WTC11 (cell line): ENCODE data around the gene KHDC1L. TPM values are rescaled to one million over a fixed set of nuclear protein-coding genes. Genes with fewer than 3 reads are reported as not detected.

Experiments
- ATAC-seq: fragments of 200-7000 bp; cut with Tn5 transposase; 2 replicates; pipeline ENCODE4 v1.10.0; 2021; ENCODE audit warnings: mild to moderate bottlenecking, moderate library complexity
- CTCF ChIA-PET: fragments of 300-600 bp; sonication (Branson Sonifier 250); formaldehyde crosslinking; loops from one replicate; lab custom pipeline; 2021; ENCODE audit warnings: antibody characterized with exemption; lab: Charles Lee
- POLR2A ChIA-PET: fragments of 350-600 bp; sonication (Branson Sonifier 250); formaldehyde crosslinking; loops from one replicate; lab custom pipeline; 2021; ENCODE audit warnings: antibody characterized with exemption; lab: Charles Lee
- DNase-seq: peaks from one replicate; pipeline ENCODE4 v3.0.0; 2021; ENCODE audit warnings: low spot score
- H3K27ac Mint-ChIP-seq: 2 replicates; pipeline ENCODE4 v1.8.0; 2021; ENCODE audit warnings: mixed read lengths
- H3K27me3 Mint-ChIP-seq: 2 replicates; pipeline ENCODE4 v1.8.0; 2021; ENCODE audit warnings: low read depth, mild to moderate bottlenecking, moderate library complexity, mixed read lengths
- H3K36me3 Mint-ChIP-seq: 2 replicates; pipeline ENCODE4 v1.8.0; 2021; ENCODE audit warnings: mixed read lengths
- H3K4me1 Mint-ChIP-seq: 2 replicates; pipeline ENCODE4 v1.8.0; 2022; ENCODE audit warnings: mixed read lengths
- H3K4me3 Mint-ChIP-seq: 2 replicates; pipeline ENCODE4 v1.8.0; 2021; ENCODE audit warnings: mild to moderate bottlenecking, moderate library complexity, mixed read lengths
- H3K9me3 Mint-ChIP-seq: 2 replicates; pipeline ENCODE4 v1.8.0; 2021; ENCODE audit warnings: mixed read lengths
- CREM ChIP-seq: sonication (generic); formaldehyde crosslinking; IDR thresholded peaks from 2 replicates; pipeline ENCODE4 v1.8.1; 2022; ENCODE audit warnings: mild to moderate bottlenecking, missing genetic modification reagents, moderate library complexity
- ETV6 ChIP-seq: sonication (generic); formaldehyde crosslinking; IDR thresholded peaks from 2 replicates; pipeline ENCODE4 v1.8.1; 2022; ENCODE audit warnings: mild to moderate bottlenecking, missing genetic modification reagents
- FOXK1 ChIP-seq: sonication (generic); formaldehyde crosslinking; IDR thresholded peaks from 2 replicates; pipeline ENCODE4 v1.8.0; 2022; ENCODE audit warnings: mild to moderate bottlenecking, moderate library complexity, missing genetic modification reagents
- NFYB ChIP-seq: sonication (generic); formaldehyde crosslinking; conservative IDR thresholded peaks from 2 replicates; pipeline ENCODE4 v1.8.0; 2022; ENCODE audit warnings: low read depth, missing genetic modification reagents
- RELA ChIP-seq: sonication (generic); formaldehyde crosslinking; IDR thresholded peaks from 2 replicates; pipeline ENCODE4 v1.8.1; 2022; ENCODE audit warnings: missing genetic modification reagents, mild to moderate bottlenecking, borderline replicate concordance
- SOX15 ChIP-seq: fragments of 250-450 bp; sonication (Bioruptor Pico); IDR thresholded peaks from 2 replicates; pipeline ENCODE4 v1.9.0; 2021; ENCODE audit warnings: mild to moderate bottlenecking
- SP1 ChIP-seq: sonication (generic); formaldehyde crosslinking; conservative IDR thresholded peaks from 2 replicates; pipeline ENCODE4 v1.8.1; 2022; ENCODE audit warnings: missing genetic modification reagents
- ZNF263 ChIP-seq: sonication (generic); formaldehyde crosslinking; IDR thresholded peaks from 2 replicates; pipeline ENCODE4 v1.8.1; 2022; ENCODE audit warnings: low read depth, mild to moderate bottlenecking, moderate library complexity, missing genetic modification reagents
- ZNF396 ChIP-seq: fragments of 250-450 bp; sonication (Bioruptor Pico); IDR thresholded peaks from 2 replicates; pipeline ENCODE4 v1.8.0; 2021; ENCODE audit warnings: mild to moderate bottlenecking, moderate library complexity, borderline replicate concordance
- ZNF671 ChIP-seq: fragments of 250-450 bp; sonication (Bioruptor Pico); IDR thresholded peaks from 2 replicates; pipeline ENCODE4 v1.8.0; 2021; ENCODE audit warnings: mild to moderate bottlenecking
- total RNA-seq: library from RNA; stranded (reverse); gene quantifications from 3 replicates; pipeline ENCODE4 v1.2.3, GENCODE V29; 2021
- TF ChIP-seq, protein P1 (sequence below): sonication (generic); formaldehyde crosslinking; IDR thresholded peaks from 2 replicates; pipeline ENCODE4 v1.8.1; 2023; ENCODE audit warnings: mild to moderate bottlenecking, missing genetic modification reagents
- TF ChIP-seq, protein P2 (sequence below): sonication (generic); formaldehyde crosslinking; IDR thresholded peaks from 2 replicates; pipeline ENCODE4 v1.8.0; 2022; ENCODE audit warnings: missing genetic modification reagents
- TF ChIP-seq, protein P3 (sequence below): sonication (generic); formaldehyde crosslinking; IDR thresholded peaks from 2 replicates; pipeline ENCODE4 v1.8.0; 2022; ENCODE audit warnings: mild to moderate bottlenecking, missing genetic modification reagents
- TF ChIP-seq, protein P4 (sequence below): fragments of 250-450 bp; sonication (Bioruptor Pico); IDR thresholded peaks from 2 replicates; pipeline ENCODE4 v1.9.0; 2021; ENCODE audit warnings: mild to moderate bottlenecking
- TF ChIP-seq, protein P5 (sequence below): sonication (generic); formaldehyde crosslinking; IDR thresholded peaks from 2 replicates; pipeline ENCODE4 v1.8.1; 2022; ENCODE audit warnings: mild to moderate bottlenecking, moderate library complexity, missing genetic modification reagents
- TF ChIP-seq, protein P6 (sequence below): sonication (generic); formaldehyde crosslinking; IDR thresholded peaks from 2 replicates; pipeline ENCODE4 v1.8.1; 2023; ENCODE audit warnings: mild to moderate bottlenecking, missing genetic modification reagents, moderate library complexity
- TF ChIP-seq, protein P7 (sequence below): sonication (generic); formaldehyde crosslinking; IDR thresholded peaks from 2 replicates; pipeline ENCODE4 v1.8.1; 2023; ENCODE audit warnings: mild to moderate bottlenecking, moderate library complexity, missing genetic modification reagents
- TF ChIP-seq, protein P8 (sequence below): sonication (generic); formaldehyde crosslinking; IDR thresholded peaks from 2 replicates; pipeline ENCODE4 v1.8.0; 2022; ENCODE audit warnings: mild to moderate bottlenecking, missing genetic modification reagents

The KHDC1L gene
- total RNA-seq, 1 experiment from 2014 or later = 0.28 TPM

DNA sequence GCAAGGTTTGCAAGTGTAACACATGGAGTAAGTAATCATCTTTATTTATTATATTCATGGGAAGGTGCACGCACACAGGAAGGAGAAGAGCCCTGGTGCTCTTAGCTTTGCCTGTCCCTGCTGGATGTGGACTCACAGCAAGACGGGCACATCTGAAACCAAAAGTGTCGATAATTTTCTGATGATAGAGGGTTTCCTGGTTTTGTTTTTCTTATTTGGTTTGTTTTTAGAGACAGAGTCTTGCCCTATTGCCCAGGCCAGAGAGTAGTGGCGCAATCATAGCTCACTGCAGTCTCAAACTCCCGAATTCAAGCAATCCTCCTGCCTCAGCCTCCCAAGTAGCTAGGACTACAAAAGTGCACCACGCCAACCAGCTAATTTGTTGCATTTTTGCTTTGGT lies 7.8 kb upstream of the KHDC1L start:
- no peaks in the 10 kb centered on the region for H3K9me3 Mint-ChIP-seq
- ATAC-seq (no peak), DNase-seq (no peak)
- TF ChIP-seq, protein P1, sequence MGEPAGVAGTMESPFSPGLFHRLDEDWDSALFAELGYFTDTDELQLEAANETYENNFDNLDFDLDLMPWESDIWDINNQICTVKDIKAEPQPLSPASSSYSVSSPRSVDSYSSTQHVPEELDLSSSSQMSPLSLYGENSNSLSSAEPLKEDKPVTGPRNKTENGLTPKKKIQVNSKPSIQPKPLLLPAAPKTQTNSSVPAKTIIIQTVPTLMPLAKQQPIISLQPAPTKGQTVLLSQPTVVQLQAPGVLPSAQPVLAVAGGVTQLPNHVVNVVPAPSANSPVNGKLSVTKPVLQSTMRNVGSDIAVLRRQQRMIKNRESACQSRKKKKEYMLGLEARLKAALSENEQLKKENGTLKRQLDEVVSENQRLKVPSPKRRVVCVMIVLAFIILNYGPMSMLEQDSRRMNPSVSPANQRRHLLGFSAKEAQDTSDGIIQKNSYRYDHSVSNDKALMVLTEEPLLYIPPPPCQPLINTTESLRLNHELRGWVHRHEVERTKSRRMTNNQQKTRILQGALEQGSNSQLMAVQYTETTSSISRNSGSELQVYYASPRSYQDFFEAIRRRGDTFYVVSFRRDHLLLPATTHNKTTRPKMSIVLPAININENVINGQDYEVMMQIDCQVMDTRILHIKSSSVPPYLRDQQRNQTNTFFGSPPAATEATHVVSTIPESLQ (CRISPR knock-in tag) = no peak
- TF ChIP-seq ZNF396 (CRISPR knock-in tag) (no peak), ETV6 (CRISPR knock-in tag) (no peak), NFYB (CRISPR knock-in tag) (no peak), ZNF671 (CRISPR knock-in tag) (no peak)
- TF ChIP-seq, protein P2, sequence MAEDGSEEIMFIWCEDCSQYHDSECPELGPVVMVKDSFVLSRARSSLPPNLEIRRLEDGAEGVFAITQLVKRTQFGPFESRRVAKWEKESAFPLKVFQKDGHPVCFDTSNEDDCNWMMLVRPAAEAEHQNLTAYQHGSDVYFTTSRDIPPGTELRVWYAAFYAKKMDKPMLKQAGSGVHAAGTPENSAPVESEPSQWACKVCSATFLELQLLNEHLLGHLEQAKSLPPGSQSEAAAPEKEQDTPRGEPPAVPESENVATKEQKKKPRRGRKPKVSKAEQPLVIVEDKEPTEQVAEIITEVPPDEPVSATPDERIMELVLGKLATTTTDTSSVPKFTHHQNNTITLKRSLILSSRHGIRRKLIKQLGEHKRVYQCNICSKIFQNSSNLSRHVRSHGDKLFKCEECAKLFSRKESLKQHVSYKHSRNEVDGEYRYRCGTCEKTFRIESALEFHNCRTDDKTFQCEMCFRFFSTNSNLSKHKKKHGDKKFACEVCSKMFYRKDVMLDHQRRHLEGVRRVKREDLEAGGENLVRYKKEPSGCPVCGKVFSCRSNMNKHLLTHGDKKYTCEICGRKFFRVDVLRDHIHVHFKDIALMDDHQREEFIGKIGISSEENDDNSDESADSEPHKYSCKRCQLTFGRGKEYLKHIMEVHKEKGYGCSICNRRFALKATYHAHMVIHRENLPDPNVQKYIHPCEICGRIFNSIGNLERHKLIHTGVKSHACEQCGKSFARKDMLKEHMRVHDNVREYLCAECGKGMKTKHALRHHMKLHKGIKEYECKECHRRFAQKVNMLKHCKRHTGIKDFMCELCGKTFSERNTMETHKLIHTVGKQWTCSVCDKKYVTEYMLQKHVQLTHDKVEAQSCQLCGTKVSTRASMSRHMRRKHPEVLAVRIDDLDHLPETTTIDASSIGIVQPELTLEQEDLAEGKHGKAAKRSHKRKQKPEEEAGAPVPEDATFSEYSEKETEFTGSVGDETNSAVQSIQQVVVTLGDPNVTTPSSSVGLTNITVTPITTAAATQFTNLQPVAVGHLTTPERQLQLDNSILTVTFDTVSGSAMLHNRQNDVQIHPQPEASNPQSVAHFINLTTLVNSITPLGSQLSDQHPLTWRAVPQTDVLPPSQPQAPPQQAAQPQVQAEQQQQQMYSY (CRISPR knock-in tag) = no peak
- TF ChIP-seq, protein P3, sequence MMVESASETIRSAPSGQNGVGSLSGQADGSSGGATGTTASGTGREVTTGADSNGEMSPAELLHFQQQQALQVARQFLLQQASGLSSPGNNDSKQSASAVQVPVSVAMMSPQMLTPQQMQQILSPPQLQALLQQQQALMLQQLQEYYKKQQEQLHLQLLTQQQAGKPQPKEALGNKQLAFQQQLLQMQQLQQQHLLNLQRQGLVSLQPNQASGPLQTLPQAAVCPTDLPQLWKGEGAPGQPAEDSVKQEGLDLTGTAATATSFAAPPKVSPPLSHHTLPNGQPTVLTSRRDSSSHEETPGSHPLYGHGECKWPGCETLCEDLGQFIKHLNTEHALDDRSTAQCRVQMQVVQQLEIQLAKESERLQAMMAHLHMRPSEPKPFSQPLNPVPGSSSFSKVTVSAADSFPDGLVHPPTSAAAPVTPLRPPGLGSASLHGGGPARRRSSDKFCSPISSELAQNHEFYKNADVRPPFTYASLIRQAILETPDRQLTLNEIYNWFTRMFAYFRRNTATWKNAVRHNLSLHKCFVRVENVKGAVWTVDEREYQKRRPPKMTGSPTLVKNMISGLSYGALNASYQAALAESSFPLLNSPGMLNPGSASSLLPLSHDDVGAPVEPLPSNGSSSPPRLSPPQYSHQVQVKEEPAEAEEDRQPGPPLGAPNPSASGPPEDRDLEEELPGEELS (CRISPR knock-in tag) = no peak
- TF ChIP-seq, protein P4, sequence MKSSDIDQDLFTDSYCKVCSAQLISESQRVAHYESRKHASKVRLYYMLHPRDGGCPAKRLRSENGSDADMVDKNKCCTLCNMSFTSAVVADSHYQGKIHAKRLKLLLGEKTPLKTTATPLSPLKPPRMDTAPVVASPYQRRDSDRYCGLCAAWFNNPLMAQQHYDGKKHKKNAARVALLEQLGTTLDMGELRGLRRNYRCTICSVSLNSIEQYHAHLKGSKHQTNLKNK = no peak
- TF ChIP-seq, protein P5, sequence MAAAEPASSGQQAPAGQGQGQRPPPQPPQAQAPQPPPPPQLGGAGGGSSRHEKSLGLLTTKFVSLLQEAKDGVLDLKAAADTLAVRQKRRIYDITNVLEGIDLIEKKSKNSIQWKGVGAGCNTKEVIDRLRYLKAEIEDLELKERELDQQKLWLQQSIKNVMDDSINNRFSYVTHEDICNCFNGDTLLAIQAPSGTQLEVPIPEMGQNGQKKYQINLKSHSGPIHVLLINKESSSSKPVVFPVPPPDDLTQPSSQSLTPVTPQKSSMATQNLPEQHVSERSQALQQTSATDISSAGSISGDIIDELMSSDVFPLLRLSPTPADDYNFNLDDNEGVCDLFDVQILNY (CRISPR knock-in tag) = no peak
- no peak overlapping the region for H3K27ac Mint-ChIP-seq
- H3K27me3 Mint-ChIP-seq = no peaks in the 10 kb centered on the region
- 0 out of 2 replicates have a peak, but pooled peaks cover 4% of the 10 kb centered on the region for H3K4me1 Mint-ChIP-seq
- ChIA-PET POLR2A (no interaction called here), CTCF (interaction anchor here (0.6 kb wide), 1 partner anchor 19 kb away, joined by 3 read pairs; no protein-coding TSS in a partner anchor)
- no peaks in the 10 kb centered on the region for H3K36me3 Mint-ChIP-seq
- H3K4me3 Mint-ChIP-seq = no peak overlapping the region

DNA sequence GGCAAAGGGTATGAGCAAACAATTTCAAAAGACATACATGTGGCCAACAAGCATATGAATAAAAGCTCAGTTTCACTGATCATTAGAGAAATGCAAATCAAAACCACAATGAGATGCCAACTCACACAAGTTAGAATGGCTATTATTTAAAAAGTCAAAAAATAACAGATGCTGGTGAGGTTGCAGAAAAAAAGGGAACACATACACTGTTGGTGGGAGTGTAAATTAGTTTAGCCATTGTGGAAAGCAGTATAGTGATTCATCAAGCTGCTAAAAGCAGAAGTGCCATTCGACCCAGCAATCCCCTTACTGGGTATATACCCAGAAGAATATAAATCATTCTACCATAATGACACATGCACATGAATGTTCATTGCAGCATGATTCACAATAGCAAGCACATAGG lies 6.7 kb upstream of the KHDC1L start:
- Mint-ChIP-seq H3K4me1 (0 out of 2 replicates have a peak, but pooled peaks cover 4% of the 10 kb centered on the region), H3K27ac (no peak overlapping the region), H3K4me3 (no peak overlapping the region), H3K36me3 (no peaks in the 10 kb centered on the region), H3K9me3 (no peaks in the 10 kb centered on the region), H3K27me3 (no peaks in the 10 kb centered on the region)
- DNase-seq (no peak), ATAC-seq (no peak)
- ChIA-PET POLR2A (no interaction called here), CTCF (no interaction called here)
- TF ChIP-seq SOX15 (no peak), CREM (CRISPR knock-in tag) (no peak), ZNF396 (CRISPR knock-in tag) (no peak), SP1 (CRISPR knock-in tag) (no peak), RELA (CRISPR knock-in tag) (no peak), FOXK1 (CRISPR knock-in tag) (no peak), ZNF263 (no peak)
- TF ChIP-seq, protein P6, sequence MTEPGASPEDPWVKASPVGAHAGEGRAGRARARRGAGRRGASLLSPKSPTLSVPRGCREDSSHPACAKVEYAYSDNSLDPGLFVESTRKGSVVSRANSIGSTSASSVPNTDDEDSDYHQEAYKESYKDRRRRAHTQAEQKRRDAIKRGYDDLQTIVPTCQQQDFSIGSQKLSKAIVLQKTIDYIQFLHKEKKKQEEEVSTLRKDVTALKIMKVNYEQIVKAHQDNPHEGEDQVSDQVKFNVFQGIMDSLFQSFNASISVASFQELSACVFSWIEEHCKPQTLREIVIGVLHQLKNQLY = no peak
- TF ChIP-seq, protein P7, sequence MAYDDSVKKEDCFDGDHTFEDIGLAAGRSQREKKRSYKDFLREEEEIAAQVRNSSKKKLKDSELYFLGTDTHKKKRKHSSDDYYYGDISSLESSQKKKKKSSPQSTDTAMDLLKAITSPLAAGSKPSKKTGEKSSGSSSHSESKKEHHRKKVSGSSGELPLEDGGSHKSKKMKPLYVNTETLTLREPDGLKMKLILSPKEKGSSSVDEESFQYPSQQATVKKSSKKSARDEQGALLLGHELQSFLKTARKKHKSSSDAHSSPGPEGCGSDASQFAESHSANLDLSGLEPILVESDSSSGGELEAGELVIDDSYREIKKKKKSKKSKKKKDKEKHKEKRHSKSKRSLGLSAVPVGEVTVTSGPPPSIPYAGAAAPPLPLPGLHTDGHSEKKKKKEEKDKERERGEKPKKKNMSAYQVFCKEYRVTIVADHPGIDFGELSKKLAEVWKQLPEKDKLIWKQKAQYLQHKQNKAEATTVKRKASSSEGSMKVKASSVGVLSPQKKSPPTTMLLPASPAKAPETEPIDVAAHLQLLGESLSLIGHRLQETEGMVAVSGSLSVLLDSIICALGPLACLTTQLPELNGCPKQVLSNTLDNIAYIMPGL (CRISPR knock-in tag) = no peak
- TF ChIP-seq, protein P8, sequence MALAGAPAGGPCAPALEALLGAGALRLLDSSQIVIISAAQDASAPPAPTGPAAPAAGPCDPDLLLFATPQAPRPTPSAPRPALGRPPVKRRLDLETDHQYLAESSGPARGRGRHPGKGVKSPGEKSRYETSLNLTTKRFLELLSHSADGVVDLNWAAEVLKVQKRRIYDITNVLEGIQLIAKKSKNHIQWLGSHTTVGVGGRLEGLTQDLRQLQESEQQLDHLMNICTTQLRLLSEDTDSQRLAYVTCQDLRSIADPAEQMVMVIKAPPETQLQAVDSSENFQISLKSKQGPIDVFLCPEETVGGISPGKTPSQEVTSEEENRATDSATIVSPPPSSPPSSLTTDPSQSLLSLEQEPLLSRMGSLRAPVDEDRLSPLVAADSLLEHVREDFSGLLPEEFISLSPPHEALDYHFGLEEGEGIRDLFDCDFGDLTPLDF (CRISPR knock-in tag) = no peak
